ENCODE data around the gene CENPN. TPM values are rescaled to one million over a fixed set of nuclear protein-coding genes. Genes with fewer than 3 reads are reported as not detected.

The CENPN gene
- total and polyA plus RNA-seq, 8 donors, result 12.3 to 31.0 (median 18.9) TPM

GRCh38 chr16:80997964-80998620, 8.9 kb upstream of the CENPN start:
- H3K36me3 ChIP-seq, result no peaks in the 10 kb centered on the region
- H3K27ac ChIP-seq, result peak overlapping the region; percentile 70
- intact Hi-C loops (cut with DNase I), result no loop called here
- no peaks in the 10 kb centered on the region for H3K9me3 ChIP-seq
- no peak for TF ChIP-seq CTCF (IDR thresholded peaks at IDR 0.05)
- H3K4me1 ChIP-seq, result peaks cover 7 to 16% of the 10 kb centered on the region in 2 donors
- DNase-seq, result no peak
- H3K4me3 ChIP-seq, result peak overlapping the region in 1 of 2 donors; percentile 28
- H3K27me3 ChIP-seq, result no peaks in the 10 kb centered on the region
- ATAC-seq, result peak; percentile 30

GRCh38 chr16:81000873-81001272, 6.1 kb upstream of the CENPN start:
- TF ChIP-seq CTCF (IDR thresholded peaks at IDR 0.05), result no peak
- ATAC-seq, result no peak
- intact Hi-C loops (cut with DNase I), result no loop called here

GRCh38 chr16:81001330-81001729, 5.7 kb upstream of the CENPN start:
- H3K36me3 ChIP-seq, result no peaks in the 10 kb centered on the region
- intact Hi-C loops (cut with DNase I), result no loop called here
- DNase-seq (no peak), ATAC-seq (no peak)
- TF ChIP-seq CTCF (IDR thresholded peaks at IDR 0.05), result no peak
- H3K27ac ChIP-seq, result no peak overlapping the region
- H3K4me3 ChIP-seq, result no peak overlapping the region
- no peaks in the 10 kb centered on the region for H3K27me3 ChIP-seq
- no peaks in the 10 kb centered on the region for H3K9me3 ChIP-seq
- peaks cover 29 to 45% of the 10 kb centered on the region in 2 donors for H3K4me1 ChIP-seq

More at GRCh38 chr16:81000873-81001272, 6.1 kb upstream of the CENPN start:
- H3K27ac ChIP-seq, result no peak overlapping the region
- H3K4me1 ChIP-seq, result peaks cover 28 to 43% of the 10 kb centered on the region in 2 donors
- H3K9me3 ChIP-seq, result no peaks in the 10 kb centered on the region
- DNase-seq, result no peak
- H3K4me3 ChIP-seq, result no peak overlapping the region
- no peaks in the 10 kb centered on the region for H3K27me3 ChIP-seq
- H3K36me3 ChIP-seq, result no peaks in the 10 kb centered on the region

- H3K27ac ChIP-seq, result no peak overlapping the region
- ATAC-seq (no peak), DNase-seq (no peak)
- H3K27me3 ChIP-seq, result no peaks in the 10 kb centered on the region
- H3K4me1 ChIP-seq, result peaks cover 22 to 30% of the 10 kb centered on the region in 2 donors
- H3K9me3 ChIP-seq, result no peaks in the 10 kb centered on the region
- no peak overlapping the region for H3K4me3 ChIP-seq
- intact Hi-C loops (cut with DNase I), result no loop called here
- no peaks in the 10 kb centered on the region for H3K36me3 ChIP-seq
- TF ChIP-seq CTCF (IDR thresholded peaks at IDR 0.05), result no peak
These were observed 4.0 kb upstream of the CENPN start for GRCh38 chr16:81003064-81003463.

- no peak for TF ChIP-seq CTCF (IDR thresholded peaks at IDR 0.05)
- intact Hi-C loops (cut with DNase I), result no loop called here
- H3K36me3 ChIP-seq, result no peaks in the 10 kb centered on the region
- peak overlapping the region; percentile 2 to 79 for H3K4me3 ChIP-seq
- H3K4me1 ChIP-seq, result peaks cover 22 to 36% of the 10 kb centered on the region in 2 donors
- no peaks in the 10 kb centered on the region for H3K27me3 ChIP-seq
- H3K27ac ChIP-seq, result peak overlapping the region; percentile 13 to 57
- H3K9me3 ChIP-seq, result no peaks in the 10 kb centered on the region
- ATAC-seq (no peak), DNase-seq (no peak)
These were observed 3.2 kb upstream of the CENPN start for GRCh38 chr16:81003610-81004460.
